Measurements from ENCODE around the gene NIPBL. TPM values are rescaled to one million over a fixed set of nuclear protein-coding genes. Genes with fewer than 3 reads are reported as not detected.
"Not testable (repeated sequence)": the region's sequence is repeated elsewhere in the genome, so short reads cannot be mapped to it uniquely, and the experiment has no call there.

NIPBL gene
- total RNA-seq, 1 experiment from 2014 or later: 13.0 TPM

GRCh38 chr5:37086466-37087173 is 210.1 kb downstream of the NIPBL start:
- DNase-seq (ENCODE audit: low read depth): peak; percentile 63

DNA sequence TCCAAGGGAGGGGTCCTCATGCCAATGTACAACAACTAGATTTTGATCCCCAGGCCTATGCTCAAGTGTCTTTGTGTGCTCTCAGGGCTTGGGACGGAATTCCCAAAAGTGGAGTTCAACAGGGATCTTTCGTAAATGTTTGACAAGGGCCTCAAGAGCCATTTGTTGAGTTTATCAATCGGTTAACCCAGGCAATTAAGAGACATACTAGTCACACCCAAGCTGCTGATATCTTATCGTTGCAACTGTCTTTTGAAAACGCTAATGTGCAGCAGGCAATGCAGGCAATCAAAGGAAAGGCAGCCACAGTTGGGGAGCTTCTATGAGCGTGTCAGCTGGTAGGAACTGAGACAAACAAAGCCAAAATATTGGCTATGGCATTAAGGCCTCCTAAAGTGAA is 211.4 kb downstream of the NIPBL start:
- DNase-seq (ENCODE audit: low read depth): no peak

DNA sequence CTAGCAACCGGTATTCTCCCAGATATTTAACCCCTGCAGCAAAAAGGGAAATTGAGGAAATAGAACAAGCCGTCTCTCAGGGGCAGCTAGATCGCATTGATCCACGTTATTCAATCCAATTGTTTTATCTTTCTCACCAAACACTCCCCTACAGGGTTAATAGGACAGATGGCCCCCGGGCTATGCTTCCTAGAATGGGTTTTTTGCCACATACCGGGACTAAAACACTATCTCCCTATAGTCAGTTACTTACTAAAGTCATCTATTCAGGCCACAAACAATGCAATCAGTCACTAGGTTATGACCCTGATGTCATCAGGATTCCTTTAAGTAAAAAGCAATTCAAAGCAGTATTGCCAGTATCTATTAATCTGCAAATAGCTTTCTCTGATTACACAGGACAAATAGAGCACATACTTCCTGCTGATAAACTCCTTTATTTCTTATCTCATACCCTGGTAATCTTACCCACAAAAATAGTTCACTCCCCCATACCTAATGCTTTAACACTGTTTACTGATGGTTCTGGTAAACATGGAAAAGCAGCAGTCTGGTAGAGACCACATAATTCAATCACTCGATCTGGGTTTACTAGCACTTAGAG is 213.7 kb downstream of the NIPBL start:
- no peak for DNase-seq (ENCODE audit: low read depth)

DNA sequence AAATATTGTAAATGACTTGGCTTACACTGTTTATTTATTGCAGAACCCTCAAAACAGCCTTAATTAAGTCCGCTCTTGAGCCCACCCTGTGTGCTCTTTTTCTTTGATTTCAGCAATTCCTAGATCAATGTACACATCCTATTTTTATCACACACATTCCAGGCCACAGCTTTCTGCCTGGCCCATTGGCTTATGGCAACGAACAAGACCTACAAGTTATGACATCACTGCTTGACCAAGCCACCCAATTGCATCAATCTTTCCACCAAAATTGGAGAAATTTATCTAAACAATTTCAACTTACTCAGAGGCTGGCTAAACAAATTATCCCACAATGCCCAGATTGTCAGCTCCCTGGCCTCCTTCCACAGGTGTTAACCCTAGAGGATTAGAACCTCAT is 214.2 kb downstream of the NIPBL start:
- DNase-seq (ENCODE audit: low read depth): no peak

GRCh38 chr5:37093795-37094194 is 217.2 kb downstream of the NIPBL start:
- DNase-seq (ENCODE audit: low read depth): not testable (repeated sequence)

DNA sequence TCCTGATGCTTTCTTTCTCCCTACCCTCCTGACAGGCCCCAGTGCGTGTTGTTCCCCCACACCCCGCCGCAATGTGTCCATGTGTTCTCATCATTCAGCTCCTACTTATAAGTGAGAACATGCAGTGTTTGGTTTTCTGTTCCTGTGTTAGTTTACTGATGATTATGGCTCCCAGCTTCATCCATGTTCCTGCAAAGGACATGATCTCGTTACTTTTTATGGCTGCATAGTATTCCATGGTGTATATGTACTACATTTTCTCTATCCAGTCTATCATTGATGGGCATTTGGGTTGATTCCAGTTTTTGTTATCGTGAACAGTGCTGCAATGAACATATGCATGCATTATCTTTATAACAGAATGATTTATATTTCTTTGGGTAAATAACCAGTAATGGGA is 222.7 kb downstream of the NIPBL start:
- DNase-seq (ENCODE audit: low read depth): not testable (repeated sequence)

- DNase-seq (ENCODE audit: low read depth): no peak
Observed at GRCh38 chr5:37103302-37103701, 226.7 kb downstream of the NIPBL start.

DNA sequence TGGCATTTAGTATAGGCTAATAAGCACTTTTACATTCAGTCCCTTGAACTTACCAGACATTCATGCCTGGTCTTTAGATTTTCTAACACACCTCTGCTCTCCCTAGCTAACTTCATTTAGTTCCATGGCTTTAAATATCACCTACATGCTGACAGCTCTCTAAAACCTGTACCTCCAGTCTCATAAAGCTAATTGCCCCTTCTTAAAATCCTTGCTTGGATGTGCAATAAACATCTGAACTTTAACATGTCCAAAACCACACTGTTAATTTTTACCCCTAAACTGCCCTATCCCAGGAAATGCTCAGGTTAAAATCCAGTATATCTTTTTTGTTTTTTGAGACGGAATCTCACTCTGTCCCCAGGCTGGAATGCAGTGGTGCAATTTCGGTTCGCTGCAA is 232.8 kb downstream of the NIPBL start:
- DNase-seq (ENCODE audit: low read depth): no peak

- no peak for DNase-seq (ENCODE audit: low read depth)
Observed at GRCh38 chr5:37110135-37110534, 233.6 kb downstream of the NIPBL start.

GRCh38 chr5:37111426-37112382 is 235.1 kb downstream of the NIPBL start:
- DNase-seq (ENCODE audit: low read depth): no peak

DNA sequence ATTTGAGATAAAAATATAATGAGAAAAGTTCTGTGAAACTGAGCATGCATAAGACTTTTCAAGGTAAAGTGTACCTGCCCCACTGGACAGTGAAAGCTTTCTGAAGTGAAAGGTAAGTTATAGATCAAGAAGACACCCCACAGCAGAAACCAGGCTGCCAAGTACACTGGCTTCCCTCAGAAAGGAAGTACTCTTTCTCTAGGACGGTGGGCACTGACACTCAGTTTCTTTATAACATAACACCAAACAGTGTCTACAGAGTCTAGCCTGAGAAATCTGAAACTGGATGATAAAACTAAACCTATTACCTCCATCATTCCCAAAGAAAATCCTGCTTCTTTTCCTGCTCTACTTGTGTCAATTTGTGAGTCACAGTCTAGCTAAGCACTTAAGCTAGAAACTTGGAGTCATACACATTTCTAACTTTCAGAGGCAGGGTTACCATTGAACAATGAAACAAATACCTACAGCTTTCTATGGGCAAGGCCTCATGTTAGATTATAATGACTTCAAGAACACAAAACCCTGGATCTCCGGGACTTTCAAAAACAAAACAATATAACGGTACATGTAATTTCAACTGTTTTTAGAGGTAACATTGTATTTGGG is 235.9 kb downstream of the NIPBL start:
- no peak for DNase-seq (ENCODE audit: low read depth)

All from HT1080 (cell line).